Ishikawa (cell line): ENCODE measurements around the gene GARIN5A.

Source experiments
- CEBPB ChIP-seq: IDR thresholded peaks from 2 replicates; pipeline ENCODE4 v1.6.1; 2012
- CREB1 ChIP-seq: IDR thresholded peaks from 2 replicates; pipeline ENCODE4 v1.6.1; 2012; ENCODE audit warnings: low read depth
- EGR1 ChIP-seq: IDR thresholded peaks from 2 replicates; pipeline ENCODE4 v1.6.1; 2012
- EP300 ChIP-seq: IDR thresholded peaks from 2 replicates; pipeline ENCODE4 v1.6.1; 2012; ENCODE audit warnings: borderline replicate concordance
- FOXM1 ChIP-seq: IDR thresholded peaks from 2 replicates; pipeline ENCODE4 v1.6.1; 2012; ENCODE audit warnings: low read depth, borderline replicate concordance
- MAX ChIP-seq: IDR thresholded peaks from 2 replicates; pipeline ENCODE4 v1.6.1; 2012
- NFIC ChIP-seq: IDR thresholded peaks from 2 replicates; pipeline ENCODE4 v1.6.1; 2012
- RAD21 ChIP-seq: IDR thresholded peaks from 2 replicates; pipeline ENCODE4 v1.6.1; 2012; ENCODE audit warnings: low read depth
- REST ChIP-seq: IDR thresholded peaks from 2 replicates; pipeline ENCODE4 v1.6.1; 2012; ENCODE audit warnings: low read depth, mild to moderate bottlenecking
- TAF1 ChIP-seq: IDR thresholded peaks from 2 replicates; pipeline ENCODE4 v1.6.1; 2012; ENCODE audit warnings: low read depth, mild to moderate bottlenecking
- TCF12 ChIP-seq: IDR thresholded peaks from 2 replicates; pipeline ENCODE4 v1.6.1; 2012; ENCODE audit warnings: low read depth
- TEAD4 ChIP-seq: IDR thresholded peaks from 2 replicates; pipeline ENCODE4 v1.6.1; 2012
- USF1 ChIP-seq: IDR thresholded peaks from 2 replicates; pipeline ENCODE4 v1.6.1; 2012
- YY1 ChIP-seq: IDR thresholded peaks from 2 replicates; pipeline ENCODE4 v1.6.1; 2012; ENCODE audit warnings: low read depth
- ZBTB7A ChIP-seq: IDR thresholded peaks from 2 replicates; pipeline ENCODE4 v1.6.1; 2012; ENCODE audit warnings: low read depth

The GARIN5A gene

GRCh38 chr19:50509366-50509765 is 32.7 kb upstream of the GARIN5A start:
- TF ChIP-seq CEBPB (no peak), ZBTB7A (no peak), YY1 (no peak), RAD21 (no peak), TEAD4 (no peak), USF1 (no peak), MAX (no peak), EGR1 (no peak), EP300 (no peak), FOXM1 (no peak), REST (no peak), TAF1 (no peak), TCF12 (no peak), NFIC (no peak), CREB1 (no peak)

GRCh38 chr19:50508843-50509190 is 32.2 kb upstream of the GARIN5A start:
- no peak for TF ChIP-seq TEAD4
- no peak for TF ChIP-seq MAX
- no peak for TF ChIP-seq FOXM1
- TF ChIP-seq NFIC, result no peak
- TF ChIP-seq CREB1, result no peak
- TF ChIP-seq ZBTB7A, result no peak

GRCh38 chr19:50507376-50507775 is 30.7 kb upstream of the GARIN5A start:
- TF ChIP-seq REST, result no peak
- no peak for TF ChIP-seq CREB1
- TF ChIP-seq CEBPB, result no peak
- TF ChIP-seq TCF12, result no peak

GRCh38 chr19:50506700-50507099 is 30.1 kb upstream of the GARIN5A start:
- TF ChIP-seq CEBPB (no peak), NFIC (no peak), TEAD4 (no peak), FOXM1 (no peak), REST (no peak), TCF12 (no peak)

GRCh38 chr19:50505856-50506611 is 29.4 kb upstream of the GARIN5A start:
- TF ChIP-seq CEBPB, result no peak
- TF ChIP-seq MAX, result no peak
- no peak for TF ChIP-seq RAD21
- TF ChIP-seq EP300, result no peak
- TF ChIP-seq YY1, result no peak
- TF ChIP-seq NFIC, result no peak
- TF ChIP-seq TEAD4, result no peak
- no peak for TF ChIP-seq FOXM1
- no peak for TF ChIP-seq TAF1
- TF ChIP-seq TCF12, result no peak
- no peak for TF ChIP-seq CREB1
- no peak for TF ChIP-seq ZBTB7A
- TF ChIP-seq USF1, result no peak
